Esophagus mucosa (tissue), 1 donor: ENCODE data around the gene SETMAR. TPM values are rescaled to one million over a fixed set of nuclear protein-coding genes. Genes with fewer than 3 reads are reported as not detected.

Experiments used
- ATAC-seq: fragments of 200-7000 bp; cut with Tn5 transposase; one replicate; pipeline ENCODE4 v1.9.1; 2020
- total RNA-seq: library from RNA; stranded (reverse); gene quantifications from one replicate; pipeline ENCODE4 v1.2.4, GENCODE V29; 2023
- donor health status: DM: yes; HTN: yes; CAD: no.

SETMAR gene
- total RNA-seq, 1 donor from 2014 or later = 9.2 TPM

GRCh38 chr3:4355401-4356219 is 52.4 kb downstream of the SETMAR start:
- ATAC-seq = no peak

GRCh38 chr3:4356220-4356540 is 53.0 kb downstream of the SETMAR start:
- ATAC-seq = no peak

GRCh38 chr3:4356546-4357410 is 53.6 kb downstream of the SETMAR start:
- ATAC-seq = no peak

GRCh38 chr3:4358273-4358672 is 55.1 kb downstream of the SETMAR start:
- ATAC-seq = no peak

GRCh38 chr3:4359805-4360502 is 56.8 kb downstream of the SETMAR start:
- ATAC-seq = no peak

- ATAC-seq = no peak
These were observed 57.6 kb downstream of the SETMAR start for GRCh38 chr3:4360817-4361216.

GRCh38 chr3:4362523-4362922 is 59.4 kb downstream of the SETMAR start:
- ATAC-seq = no peak

Other genes with a start within 250 kb of the SETMAR start
- gene SUMF1, start 163.9 kb downstream of the SETMAR start, total RNA-seq = 26.4 TPM
- 12.7 TPM for gene ITPR1, start 190.0 kb downstream of the SETMAR start, total RNA-seq